Endothelial cell of hepatic sinusoid (primary cell): ENCODE results near the gene AK9.
"Not testable (repeated sequence)": the region's sequence is repeated elsewhere in the genome, so short reads cannot be mapped to it uniquely, and the experiment has no call there.

Experiments used
- in situ Hi-C: cut with HindIII; loops from 2 replicates; pipeline ENCODE4 v1.10.0; 2017; ENCODE audit warnings: low sequenced_read_pairs

AK9 gene

DNA sequence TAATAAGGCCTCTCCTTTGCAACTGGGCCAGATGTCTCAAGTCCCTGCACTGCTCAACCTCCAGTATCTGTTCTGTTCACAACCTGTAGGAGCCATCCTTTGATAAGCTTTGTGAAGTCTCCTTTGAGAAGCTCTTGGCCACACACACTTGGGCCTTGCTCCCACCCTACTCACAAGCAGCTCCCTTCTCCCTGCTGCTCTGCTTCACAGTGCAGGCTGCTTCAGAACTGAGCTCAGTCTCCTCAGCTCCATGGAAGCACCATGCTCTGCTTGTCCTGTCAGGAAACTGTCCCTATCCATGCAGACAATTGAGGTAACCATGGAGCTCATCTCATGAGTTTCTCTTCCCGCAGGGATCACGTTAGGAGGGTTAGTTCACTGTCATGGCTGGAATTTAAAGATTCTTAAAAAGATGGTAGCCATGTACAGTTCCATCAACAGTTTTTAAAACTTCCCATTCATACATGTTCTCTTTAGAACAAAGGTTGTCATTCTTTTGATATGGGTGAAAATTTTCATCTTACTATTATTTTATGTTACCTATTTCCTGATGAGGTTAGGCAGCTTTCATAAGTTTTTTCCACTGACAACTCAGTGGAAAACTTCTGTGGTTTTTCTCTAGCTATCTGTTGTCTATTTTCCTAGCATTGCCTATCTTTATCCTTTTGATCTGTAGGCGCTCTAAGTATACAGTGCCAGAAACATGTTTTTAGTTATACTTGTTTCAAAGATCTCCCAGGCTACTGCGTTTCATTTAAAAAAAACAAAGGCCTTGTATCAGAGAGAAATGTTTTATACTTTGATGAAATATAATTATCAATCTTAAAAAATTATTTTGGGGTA is 62.6 kb downstream of the AK9 start:
- in situ Hi-C loops = no loop called here

DNA sequence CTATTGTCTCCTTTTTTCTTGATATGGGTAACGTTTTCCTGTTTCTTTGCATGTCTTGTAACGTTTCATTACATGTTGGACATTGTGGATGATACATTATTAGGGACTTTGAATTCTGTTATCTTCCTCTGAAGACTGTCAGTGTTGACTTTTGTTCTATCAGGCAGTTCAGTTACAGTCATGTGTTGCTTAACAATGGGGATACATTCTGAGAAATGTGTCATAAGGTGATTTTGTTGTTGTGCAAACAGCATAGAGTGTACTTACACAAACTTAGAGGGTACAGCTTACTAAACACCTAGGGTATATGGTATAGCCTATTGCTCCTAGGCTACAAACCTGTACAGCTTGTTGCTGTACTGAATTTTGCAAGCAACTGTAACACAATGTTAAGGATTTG is 64.7 kb downstream of the AK9 start:
- in situ Hi-C loops = no loop called here

DNA sequence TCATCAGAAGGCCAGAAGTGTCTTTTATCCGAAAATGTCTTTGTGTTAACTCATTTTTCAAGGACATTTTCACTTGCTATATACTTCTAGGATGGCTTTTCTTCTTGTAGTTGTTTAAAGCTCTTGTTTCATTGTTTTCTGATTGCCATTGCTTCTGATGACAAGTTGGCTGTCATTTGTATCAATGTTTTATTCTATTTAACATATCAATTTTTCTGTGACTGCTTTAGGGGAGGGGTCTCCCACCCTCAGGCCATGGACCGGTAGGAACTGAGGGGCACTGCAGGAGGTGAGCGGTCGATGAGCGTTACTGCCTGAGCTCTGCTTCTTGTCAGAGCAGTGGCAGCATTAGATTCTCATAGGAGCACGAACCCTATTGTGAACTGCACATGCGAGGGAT is 65.8 kb downstream of the AK9 start:
- in situ Hi-C loops = no loop called here

GRCh38 chr6:109623288-109623687 is 67.7 kb downstream of the AK9 start:
- in situ Hi-C loops = no loop called here

DNA sequence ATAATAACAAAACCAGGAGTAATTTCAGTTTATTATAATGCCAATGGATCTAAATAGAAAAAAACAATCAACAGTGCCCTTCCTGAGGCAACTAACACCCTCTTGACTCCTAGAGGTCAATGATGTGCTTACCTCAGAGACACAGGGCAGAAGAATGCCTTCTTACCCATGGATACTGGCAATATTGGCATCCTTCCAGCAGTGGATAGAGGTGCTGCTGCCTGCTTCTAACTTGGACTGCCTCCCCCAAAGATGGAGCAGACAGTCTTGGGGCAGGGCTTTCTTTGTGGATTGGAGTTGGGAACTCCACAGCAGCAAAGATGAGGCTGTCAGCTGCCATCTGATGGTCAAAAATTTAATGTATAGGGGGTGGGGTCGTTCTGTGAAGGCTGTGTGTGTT is 78.7 kb downstream of the AK9 start:
- in situ Hi-C loops = no loop called here

- in situ Hi-C loops = no loop called here
Observed at GRCh38 chr6:109611502-109611901, 79.5 kb downstream of the AK9 start.

- in situ Hi-C loops = no loop called here
Observed at GRCh38 chr6:109610590-109610989, 80.4 kb downstream of the AK9 start.

- in situ Hi-C loops = no loop called here
Observed at GRCh38 chr6:109609737-109610136, 81.3 kb downstream of the AK9 start.

- in situ Hi-C loops = no loop called here
Observed at GRCh38 chr6:109606359-109606758, 84.6 kb downstream of the AK9 start.

- in situ Hi-C loops = no loop called here
Observed at GRCh38 chr6:109595998-109596397, 95.0 kb downstream of the AK9 start.

DNA sequence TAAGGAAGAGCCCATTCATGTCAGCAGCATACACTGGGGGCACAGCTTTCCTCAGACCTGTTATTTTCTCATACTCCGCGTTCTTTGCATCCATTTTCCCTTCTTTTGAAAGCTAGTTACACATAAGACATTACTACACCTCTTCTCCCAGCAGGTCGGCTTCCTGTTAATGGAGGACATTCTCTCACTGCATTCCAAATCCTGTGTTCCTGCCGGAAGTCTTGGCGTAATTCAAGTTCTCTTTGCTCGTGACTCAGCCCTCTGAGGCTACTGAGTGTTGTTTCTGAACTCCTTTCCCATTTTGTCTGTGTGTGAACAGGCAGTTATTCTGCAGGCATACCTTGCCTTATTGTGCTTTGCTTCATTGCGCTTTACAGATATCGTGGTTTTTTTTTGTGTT is 110.5 kb downstream of the AK9 start:
- in situ Hi-C loops = no loop called here

- in situ Hi-C loops = no loop called here
Observed at GRCh38 chr6:109579361-109579760, 111.6 kb downstream of the AK9 start.

GRCh38 chr6:109569901-109570300 is 121.1 kb downstream of the AK9 start:
- in situ Hi-C loops = not testable (repeated sequence)

- in situ Hi-C loops = no loop called here
Observed at GRCh38 chr6:109561844-109562243, 129.2 kb downstream of the AK9 start.

DNA sequence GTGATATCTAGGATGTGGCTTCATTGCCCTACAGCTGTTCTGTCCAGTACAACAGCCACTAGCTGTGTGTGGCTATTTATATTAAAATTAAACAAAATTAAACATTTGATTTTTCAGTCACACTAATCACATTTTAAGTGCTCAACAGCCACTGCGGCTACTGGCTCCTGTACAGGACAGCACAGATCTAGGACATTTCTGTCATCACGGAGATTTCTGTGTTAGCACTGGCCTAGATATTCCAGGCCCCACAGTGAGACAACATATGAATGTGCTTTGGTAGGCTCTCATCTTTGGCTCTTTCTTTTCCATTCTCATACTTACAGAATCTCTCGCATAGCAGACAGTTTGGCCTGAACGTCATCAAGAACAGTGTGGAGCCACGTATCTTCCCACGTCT is 159.6 kb downstream of the AK9 start:
- in situ Hi-C loops = no loop called here

DNA sequence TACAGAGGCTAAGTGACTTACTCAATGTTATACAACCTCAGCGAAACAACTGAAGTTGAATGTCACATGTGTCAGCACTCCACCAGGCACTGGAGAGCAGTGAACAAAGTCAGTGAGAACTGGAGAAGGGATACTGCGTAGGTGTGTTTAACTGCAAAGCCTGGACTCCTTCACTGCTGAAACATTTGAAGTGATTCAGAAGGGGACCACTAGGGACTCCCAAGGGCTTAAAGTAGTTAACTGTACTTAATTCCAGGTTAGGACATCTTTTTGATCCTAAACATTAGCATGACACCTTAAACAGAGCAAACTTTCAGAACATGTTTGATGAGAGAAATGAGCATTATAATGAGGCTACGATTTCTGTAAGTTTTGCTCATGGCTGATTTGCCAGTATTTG is 163.0 kb downstream of the AK9 start:
- in situ Hi-C loops = loop anchor here (5.0 kb wide), 1 partner anchor 86 kb away; the partner anchor contains the start of genes PPIL6 and SMPD2

DNA sequence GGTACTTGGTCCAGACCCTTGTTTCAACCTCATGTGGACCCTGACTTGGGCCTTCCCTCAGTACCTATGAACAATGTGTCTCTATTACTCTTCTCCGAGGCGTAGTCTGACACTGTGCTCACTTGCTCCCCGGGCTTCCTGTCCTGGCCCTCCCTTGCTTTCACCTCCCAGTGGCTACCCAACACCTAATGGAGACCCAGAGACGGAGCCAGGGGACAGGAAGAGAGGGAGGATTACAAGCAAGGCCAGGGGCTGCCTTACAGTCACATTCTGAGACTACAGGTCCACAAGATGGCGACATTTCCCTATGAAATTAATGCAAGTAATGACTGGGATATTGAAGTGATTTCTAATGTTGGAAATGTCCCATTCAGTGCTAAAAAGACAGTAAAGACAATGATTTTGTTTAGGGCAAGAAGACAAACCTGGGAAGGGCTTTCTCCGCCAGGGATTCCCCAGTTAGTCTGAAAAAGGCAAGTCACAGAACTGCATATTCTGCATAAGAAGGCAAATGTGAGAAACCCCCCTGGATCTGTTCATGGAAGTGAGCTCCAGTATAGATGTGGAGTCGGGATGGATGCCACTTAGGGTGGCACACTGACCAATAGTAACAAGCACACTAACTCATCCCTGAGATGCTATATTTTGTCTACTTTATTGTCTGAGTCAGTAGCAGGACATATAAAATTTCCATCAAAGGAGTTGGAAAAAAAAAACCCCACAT is 163.9 kb downstream of the AK9 start:
- in situ Hi-C loops = loop anchor here (5.0 kb wide), 1 partner anchor 85 kb away; the partner anchor contains the start of genes PPIL6 and SMPD2

- in situ Hi-C loops = no loop called here
Observed at GRCh38 chr6:109524129-109524528, 166.9 kb downstream of the AK9 start.

DNA sequence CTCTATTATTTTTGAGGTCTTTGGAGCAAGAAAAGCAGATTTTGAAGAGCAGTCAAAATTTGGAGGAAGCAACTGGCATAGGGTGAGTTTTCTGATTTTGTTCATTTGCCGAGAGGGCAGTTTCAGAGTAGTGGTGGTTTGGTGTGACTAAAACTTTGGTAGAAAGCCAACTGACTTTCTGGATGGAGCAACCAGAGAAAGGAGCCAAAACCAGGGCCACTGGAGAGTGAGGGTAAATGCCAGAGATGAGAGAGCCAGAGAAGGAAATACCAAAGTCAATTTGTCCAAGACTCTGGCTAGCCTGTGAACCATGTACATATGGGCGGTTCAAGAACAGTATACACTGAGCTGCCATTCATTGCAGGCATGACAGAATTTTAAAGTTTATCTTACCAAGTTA is 167.5 kb downstream of the AK9 start:
- in situ Hi-C loops = no loop called here

DNA sequence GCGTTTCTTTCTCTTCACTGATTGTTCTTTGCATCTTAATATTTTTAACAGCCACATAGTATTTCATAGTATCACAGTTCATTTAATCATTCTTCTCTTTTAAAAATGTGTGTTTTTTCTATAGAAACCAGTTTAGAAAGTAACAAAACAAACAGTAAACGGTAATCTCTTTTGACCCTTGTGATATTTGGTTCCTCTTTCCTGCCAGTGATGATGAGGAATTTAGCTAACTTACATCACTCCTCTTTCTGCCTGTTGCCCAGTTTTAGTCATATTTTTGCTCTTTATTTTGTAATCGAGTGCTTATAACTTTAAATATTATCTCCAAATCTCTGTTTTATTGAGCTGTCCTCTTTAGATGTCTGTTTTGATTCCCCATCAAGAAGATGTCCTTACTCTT is 169.9 kb downstream of the AK9 start:
- in situ Hi-C loops = no loop called here

GRCh38 chr6:109519647-109520046 is 171.4 kb downstream of the AK9 start:
- in situ Hi-C loops = not testable (repeated sequence)

DNA sequence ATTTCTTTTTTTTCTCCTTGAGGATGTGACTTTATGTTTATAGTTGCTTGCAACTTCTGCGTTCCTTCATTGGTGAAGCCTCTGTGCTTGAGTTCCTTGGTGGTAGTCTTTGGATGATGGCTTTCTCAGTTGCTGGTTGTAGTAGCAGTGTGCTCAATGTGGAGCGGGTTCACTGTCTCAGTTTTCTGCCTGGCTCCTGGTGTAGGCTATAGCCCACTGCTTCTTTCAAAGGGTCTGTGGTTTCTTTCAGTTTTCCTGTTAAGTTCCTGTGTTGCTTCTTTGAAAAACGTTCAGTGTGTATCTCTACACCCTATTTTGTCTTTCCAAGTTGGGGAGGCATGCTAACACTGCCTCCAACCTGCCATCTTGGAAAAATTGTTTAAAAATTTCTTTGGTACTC is 174.1 kb downstream of the AK9 start:
- in situ Hi-C loops = no loop called here
